ENCODE data around the gene CEMIP. TPM values are rescaled to one million over a fixed set of nuclear protein-coding genes. Genes with fewer than 3 reads are reported as not detected.

Gene CEMIP
- total and polyA plus RNA-seq, 8 donors: 12.4 to 31.8 (median 27.4) TPM

DNA sequence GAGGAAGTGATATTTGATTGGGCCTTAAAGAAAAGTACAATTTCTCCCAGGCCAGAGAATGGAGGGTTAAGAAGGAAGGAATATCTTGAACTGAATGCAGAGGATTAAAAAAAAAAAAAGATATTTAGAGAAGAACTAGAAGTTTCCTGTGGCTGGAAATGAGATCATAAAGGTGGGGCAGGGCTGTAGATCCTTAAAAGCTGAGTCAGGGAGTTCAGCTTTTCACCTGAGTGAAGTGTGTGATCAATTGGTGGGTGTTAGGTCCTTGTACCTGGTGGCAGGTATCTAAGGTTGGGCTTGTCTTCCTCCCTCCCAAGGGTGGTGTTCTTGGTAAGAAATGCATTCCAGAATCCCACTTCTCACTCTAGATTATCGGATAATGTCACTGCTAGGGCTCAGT lies 11.8 kb downstream of the CEMIP start:
- TF ChIP-seq, protein P1, sequence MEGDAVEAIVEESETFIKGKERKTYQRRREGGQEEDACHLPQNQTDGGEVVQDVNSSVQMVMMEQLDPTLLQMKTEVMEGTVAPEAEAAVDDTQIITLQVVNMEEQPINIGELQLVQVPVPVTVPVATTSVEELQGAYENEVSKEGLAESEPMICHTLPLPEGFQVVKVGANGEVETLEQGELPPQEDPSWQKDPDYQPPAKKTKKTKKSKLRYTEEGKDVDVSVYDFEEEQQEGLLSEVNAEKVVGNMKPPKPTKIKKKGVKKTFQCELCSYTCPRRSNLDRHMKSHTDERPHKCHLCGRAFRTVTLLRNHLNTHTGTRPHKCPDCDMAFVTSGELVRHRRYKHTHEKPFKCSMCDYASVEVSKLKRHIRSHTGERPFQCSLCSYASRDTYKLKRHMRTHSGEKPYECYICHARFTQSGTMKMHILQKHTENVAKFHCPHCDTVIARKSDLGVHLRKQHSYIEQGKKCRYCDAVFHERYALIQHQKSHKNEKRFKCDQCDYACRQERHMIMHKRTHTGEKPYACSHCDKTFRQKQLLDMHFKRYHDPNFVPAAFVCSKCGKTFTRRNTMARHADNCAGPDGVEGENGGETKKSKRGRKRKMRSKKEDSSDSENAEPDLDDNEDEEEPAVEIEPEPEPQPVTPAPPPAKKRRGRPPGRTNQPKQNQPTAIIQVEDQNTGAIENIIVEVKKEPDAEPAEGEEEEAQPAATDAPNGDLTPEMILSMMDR (IDR thresholded peaks at IDR 0.05): no peak
- Histone ChIP-seq H3K27me3 (no peaks in the 10 kb centered on the region), H3K4me3 (no peak overlapping the region), H3K27ac (no peak overlapping the region), H3K4me1 (peaks cover 0 to 24% of the 10 kb centered on the region in 2 donors), H3K9me3 (no peaks in the 10 kb centered on the region), H3K36me3 (no peaks in the 10 kb centered on the region)
- ATAC-seq: no peak
- no peak for DNase-seq
- intact Hi-C loops (cut with DNase I): no loop called here

DNA sequence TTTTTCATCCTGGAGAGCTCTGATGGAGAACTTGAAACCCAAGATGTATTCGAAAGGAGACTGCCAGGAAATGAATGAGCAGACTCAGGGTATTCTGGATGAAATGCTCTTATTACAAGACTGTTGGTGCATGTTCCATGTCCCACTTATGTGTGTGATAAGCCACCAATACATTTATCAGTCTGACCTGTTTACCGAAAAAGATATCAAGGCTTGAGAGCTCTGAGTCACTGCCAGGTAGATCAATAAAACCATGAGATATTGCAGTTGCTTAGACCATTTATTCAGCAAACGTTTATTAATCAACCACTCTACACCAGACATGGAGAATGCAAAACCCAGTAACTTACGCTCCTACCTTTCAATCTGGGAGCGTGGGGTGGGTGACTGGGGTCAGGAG lies 17.2 kb downstream of the CEMIP start:
- Histone ChIP-seq H3K27me3 (no peaks in the 10 kb centered on the region), H3K9me3 (no peaks in the 10 kb centered on the region), H3K4me1 (no peaks in the 10 kb centered on the region), H3K27ac (no peak overlapping the region), H3K4me3 (no peak overlapping the region), H3K36me3 (no peaks in the 10 kb centered on the region)
- intact Hi-C loops (cut with DNase I): no loop called here
- TF ChIP-seq, protein P1 (IDR thresholded peaks at IDR 0.05): no peak
- DNase-seq (no peak), ATAC-seq (no peak)

DNA sequence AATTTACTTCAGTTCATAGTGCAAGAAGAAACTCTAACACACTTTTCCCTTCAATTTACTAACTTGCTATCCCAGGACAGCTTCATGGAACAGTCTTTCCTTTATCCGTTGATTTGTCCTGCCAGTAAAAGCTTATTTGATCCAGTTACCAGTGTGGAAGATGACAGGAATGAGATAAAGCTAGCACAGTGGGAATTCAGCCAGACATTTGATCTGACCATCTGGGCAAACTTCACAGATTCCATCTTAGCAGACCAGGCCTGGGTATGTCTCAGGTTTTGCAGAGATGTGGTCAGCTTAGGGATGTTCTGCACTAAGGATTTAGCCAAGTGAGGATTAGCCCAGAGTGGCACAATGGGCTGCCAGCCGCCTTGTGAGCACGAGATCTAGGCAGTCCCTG lies 19.7 kb downstream of the CEMIP start:
- intact Hi-C loops (cut with DNase I): no loop called here
- no peaks in the 10 kb centered on the region for H3K9me3 ChIP-seq
- no peaks in the 10 kb centered on the region for H3K27me3 ChIP-seq
- TF ChIP-seq, protein P1 (IDR thresholded peaks at IDR 0.05): no peak
- ATAC-seq (no peak), DNase-seq (no peak)
- H3K4me1 ChIP-seq: no peaks in the 10 kb centered on the region
- H3K36me3 ChIP-seq: no peaks in the 10 kb centered on the region
- no peak overlapping the region for H3K27ac ChIP-seq
- H3K4me3 ChIP-seq: no peak overlapping the region

DNA sequence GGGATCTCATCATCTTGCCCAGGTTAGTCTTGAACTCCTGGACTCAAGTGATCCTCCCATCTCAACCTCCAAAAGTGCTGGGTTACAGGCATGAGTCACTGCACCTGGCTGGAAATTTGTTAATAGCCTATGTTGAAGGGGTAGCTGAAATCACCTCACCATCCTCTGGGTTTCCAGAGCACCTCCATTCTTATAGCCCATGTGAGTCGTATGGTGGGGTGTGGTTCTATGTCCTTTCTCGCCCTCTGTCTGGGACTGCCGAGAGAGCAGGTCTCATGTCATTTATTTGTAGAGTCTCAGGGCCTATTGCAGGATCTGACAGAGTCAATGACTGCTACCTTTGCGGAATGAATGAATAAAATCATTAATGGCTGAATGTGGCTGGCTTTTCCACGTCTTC lies 20.9 kb downstream of the CEMIP start:
- no peaks in the 10 kb centered on the region for H3K9me3 ChIP-seq
- no peaks in the 10 kb centered on the region for H3K27me3 ChIP-seq
- H3K4me3 ChIP-seq: no peak overlapping the region
- DNase-seq (no peak), ATAC-seq (no peak)
- intact Hi-C loops (cut with DNase I): no loop called here
- no peaks in the 10 kb centered on the region for H3K4me1 ChIP-seq
- H3K36me3 ChIP-seq: no peaks in the 10 kb centered on the region
- TF ChIP-seq, protein P1 (IDR thresholded peaks at IDR 0.05): no peak
- no peak overlapping the region for H3K27ac ChIP-seq

DNA sequence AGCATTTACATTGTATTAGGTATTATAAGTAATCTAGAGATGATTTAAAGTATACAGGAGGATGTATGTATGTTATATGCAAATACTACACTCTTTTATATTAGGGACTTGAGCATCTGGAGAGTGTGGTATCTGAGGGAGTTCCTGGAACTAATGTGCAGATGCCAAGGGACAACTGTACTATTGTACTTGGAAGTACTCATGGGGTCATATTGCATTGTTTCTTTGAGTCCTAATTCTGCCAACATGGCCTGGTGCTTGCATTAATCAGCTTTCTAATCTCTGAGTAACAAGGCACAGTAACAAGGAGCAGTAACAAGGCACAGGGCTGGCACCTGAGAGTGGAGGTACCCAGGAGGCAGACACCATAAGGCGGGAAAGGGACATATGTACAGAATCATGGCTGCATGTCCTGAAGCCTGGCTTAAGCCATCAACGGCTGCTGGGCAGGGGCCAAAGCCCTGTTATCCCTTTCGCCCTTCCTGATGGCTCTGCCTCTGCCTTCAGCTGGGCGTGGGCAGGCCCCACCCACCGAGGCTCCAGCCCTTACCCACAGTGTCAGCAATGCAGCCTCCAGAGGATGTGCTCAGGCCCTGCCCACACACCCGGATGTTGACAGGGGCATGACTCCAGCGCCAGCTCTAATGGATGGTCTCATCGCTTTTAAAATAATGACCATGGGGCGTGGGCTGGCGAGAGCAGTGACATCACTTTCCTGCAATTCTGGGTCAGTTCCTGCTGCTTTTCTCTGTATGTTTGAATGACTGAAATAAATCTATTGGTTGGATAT lies 22.9 kb downstream of the CEMIP start:
- intact Hi-C loops (cut with DNase I): no loop called here
- Histone ChIP-seq H3K9me3 (no peaks in the 10 kb centered on the region), H3K4me1 (no peaks in the 10 kb centered on the region), H3K27me3 (no peaks in the 10 kb centered on the region), H3K27ac (peak overlapping the region in 1 of 2 donors; percentile 10), H3K36me3 (no peaks in the 10 kb centered on the region), H3K4me3 (no peak overlapping the region)
- DNase-seq: no peak
- peak; percentile 51 for ATAC-seq
- TF ChIP-seq, protein P1 (IDR thresholded peaks at IDR 0.05): no peak

Data from left lung (tissue), 10 donors.